ENCODE results near the gene AP2B1.
"Not testable (repeated sequence)": the region's sequence is repeated elsewhere in the genome, so short reads cannot be mapped to it uniquely, and the experiment has no call there.

AP2B1 gene

GRCh38 chr17:35748979-35749378, 161.9 kb downstream of the AP2B1 start:
- Histone ChIP-seq H3K4me2 (ENCODE audit: low read depth, low read length) (no peak overlapping the region), H2AFZ (ENCODE audit: low read length) (no peak overlapping the region), H3K27ac (ENCODE audit: low read length) (no peak overlapping the region), H3K36me3 (replicated peaks; ENCODE audit: insufficient read depth, low read length) (no peaks in the 10 kb centered on the region), H3K9ac (ENCODE audit: low read length) (no peak overlapping the region), H3K4me3 (ENCODE audit: low read length) (no peak overlapping the region), H3K4me1 (ENCODE audit: low read length) (no peaks in the 10 kb centered on the region), H3K9me3 (replicated peaks; ENCODE audit: insufficient read depth, low read length) (no peaks in the 10 kb centered on the region), H3K27me3 (replicated peaks; ENCODE audit: insufficient read depth, low read length) (peaks cover 39% of the 10 kb centered on the region), H3F3A (ENCODE audit: insufficient read depth, low read length) (no peaks in the 10 kb centered on the region), H3K9me2 (replicated peaks; ENCODE audit: insufficient read depth, low read length) (no peaks in the 10 kb centered on the region), H4K20me1 (ENCODE audit: insufficient read depth, low read length) (no peaks in the 10 kb centered on the region), H3K79me2 (ENCODE audit: low read length) (no peaks in the 10 kb centered on the region)
- DNase-seq: no peak
- TF ChIP-seq CTCF (IDR thresholded peaks at IDR 0.05; ENCODE audit: low read length) (no peak), EZH2 (optimal IDR thresholded peaks at IDR 0.05; ENCODE audit: low read depth, low read length) (no peak), EZH2phosphoT487 (IDR thresholded peaks at IDR 0.05; ENCODE audit: low read length) (no peak)

GRCh38 chr17:35749560-35750412, 162.7 kb downstream of the AP2B1 start:
- H4K20me1 ChIP-seq (ENCODE audit: insufficient read depth, low read length): no peaks in the 10 kb centered on the region
- H3K4me1 ChIP-seq (ENCODE audit: low read length): no peaks in the 10 kb centered on the region
- no peaks in the 10 kb centered on the region for H3F3A ChIP-seq (ENCODE audit: insufficient read depth, low read length)
- no peak for DNase-seq
- no peak overlapping the region for H2AFZ ChIP-seq (ENCODE audit: low read length)
- H3K4me3 ChIP-seq (ENCODE audit: low read length): no peak overlapping the region
- no peak overlapping the region for H3K4me2 ChIP-seq (ENCODE audit: low read depth, low read length)
- TF ChIP-seq EZH2phosphoT487 (IDR thresholded peaks at IDR 0.05; ENCODE audit: low read length): no peak
- TF ChIP-seq CTCF (IDR thresholded peaks at IDR 0.05; ENCODE audit: low read length): no peak
- no peak for TF ChIP-seq EZH2 (optimal IDR thresholded peaks at IDR 0.05; ENCODE audit: low read depth, low read length)
- H3K9me2 ChIP-seq (replicated peaks; ENCODE audit: insufficient read depth, low read length): no peaks in the 10 kb centered on the region
- no peak overlapping the region for H3K27ac ChIP-seq (ENCODE audit: low read length)
- H3K79me2 ChIP-seq (ENCODE audit: low read length): no peaks in the 10 kb centered on the region
- H3K9me3 ChIP-seq (replicated peaks; ENCODE audit: insufficient read depth, low read length): no peaks in the 10 kb centered on the region
- H3K27me3 ChIP-seq (replicated peaks; ENCODE audit: insufficient read depth, low read length): peaks cover 39% of the 10 kb centered on the region
- no peak overlapping the region for H3K9ac ChIP-seq (ENCODE audit: low read length)
- H3K36me3 ChIP-seq (replicated peaks; ENCODE audit: insufficient read depth, low read length): no peaks in the 10 kb centered on the region

GRCh38 chr17:35750526-35751395, 163.6 kb downstream of the AP2B1 start:
- H4K20me1 ChIP-seq (ENCODE audit: insufficient read depth, low read length): no peaks in the 10 kb centered on the region
- peaks cover 35% of the 10 kb centered on the region for H3K27me3 ChIP-seq (replicated peaks; ENCODE audit: insufficient read depth, low read length)
- H3F3A ChIP-seq (ENCODE audit: insufficient read depth, low read length): no peaks in the 10 kb centered on the region
- H3K79me2 ChIP-seq (ENCODE audit: low read length): no peaks in the 10 kb centered on the region
- no peak overlapping the region for H3K4me3 ChIP-seq (ENCODE audit: low read length)
- TF ChIP-seq CTCF (IDR thresholded peaks at IDR 0.05; ENCODE audit: low read length) (no peak), EZH2 (optimal IDR thresholded peaks at IDR 0.05; ENCODE audit: low read depth, low read length) (no peak), EZH2phosphoT487 (IDR thresholded peaks at IDR 0.05; ENCODE audit: low read length) (no peak)
- H3K4me2 ChIP-seq (ENCODE audit: low read depth, low read length): no peak overlapping the region
- H3K27ac ChIP-seq (ENCODE audit: low read length): no peak overlapping the region
- H3K4me1 ChIP-seq (ENCODE audit: low read length): no peaks in the 10 kb centered on the region
- H3K9me3 ChIP-seq (replicated peaks; ENCODE audit: insufficient read depth, low read length): no peaks in the 10 kb centered on the region
- no peaks in the 10 kb centered on the region for H3K9me2 ChIP-seq (replicated peaks; ENCODE audit: insufficient read depth, low read length)
- H2AFZ ChIP-seq (ENCODE audit: low read length): no peak overlapping the region
- H3K36me3 ChIP-seq (replicated peaks; ENCODE audit: insufficient read depth, low read length): no peaks in the 10 kb centered on the region
- no peak overlapping the region for H3K9ac ChIP-seq (ENCODE audit: low read length)
- no peak for DNase-seq

- not testable (repeated sequence) for H3K27ac ChIP-seq (ENCODE audit: low read length); H3K9ac ChIP-seq (ENCODE audit: low read length); H3F3A ChIP-seq (ENCODE audit: insufficient read depth, low read length); H3K36me3 ChIP-seq (replicated peaks; ENCODE audit: insufficient read depth, low read length); H3K4me2 ChIP-seq (ENCODE audit: low read depth, low read length); H2AFZ ChIP-seq (ENCODE audit: low read length); H4K20me1 ChIP-seq (ENCODE audit: insufficient read depth, low read length); H3K4me3 ChIP-seq (ENCODE audit: low read length); DNase-seq; H3K9me2 ChIP-seq (replicated peaks; ENCODE audit: insufficient read depth, low read length); H3K9me3 ChIP-seq (replicated peaks; ENCODE audit: insufficient read depth, low read length); H3K4me1 ChIP-seq (ENCODE audit: low read length); H3K79me2 ChIP-seq (ENCODE audit: low read length)
- peaks cover 33% of the 10 kb centered on the region for H3K27me3 ChIP-seq (replicated peaks; ENCODE audit: insufficient read depth, low read length)
Observed at GRCh38 chr17:35751541-35751940, 164.4 kb downstream of the AP2B1 start.
